MM.1S (cell line): Measurements from ENCODE around the gene TMEM170A.

ENCODE experiments used
- DNase-seq: peaks from one replicate; pipeline ENCODE4 v3.0.0-alpha.2; 2015
- H2AFZ ChIP-seq: fragments of 300-600 bp; sonication (generic); 2 replicates; pipeline ENCODE4 v1.6.0; 2016; ENCODE audit warnings: antibody characterized with exemption, low read length
- H3F3A ChIP-seq: fragments of 300-600 bp; sonication (generic); 2 replicates; pipeline ENCODE4 v1.6.1; 2016; ENCODE audit warnings: mild to moderate bottlenecking, antibody characterized with exemption, low read length, moderate library complexity, mixed read lengths; ENCODE audit not compliant: insufficient read depth
- H3K27ac ChIP-seq: fragments of 300-600 bp; sonication (generic); 2 replicates; pipeline ENCODE4 v1.5.1; 2016; ENCODE audit warnings: mild to moderate bottlenecking, low read length
- H3K27me3 ChIP-seq: fragments of 300-600 bp; sonication (generic); replicated peaks from 2 replicates; pipeline ENCODE4 v1.6.0; 2016; ENCODE audit warnings: low read length; ENCODE audit not compliant: insufficient read depth
- H3K36me3 ChIP-seq: fragments of 300-600 bp; sonication (generic); replicated peaks from 2 replicates; pipeline ENCODE4 v1.6.1; 2016; ENCODE audit warnings: mild to moderate bottlenecking, low read length, mixed read lengths; ENCODE audit not compliant: insufficient read depth
- H3K4me1 ChIP-seq: fragments of 300-600 bp; sonication (generic); 2 replicates; pipeline ENCODE4 v1.6.1; 2016; ENCODE audit warnings: low read length, mixed read lengths
- H3K4me2 ChIP-seq: fragments of 300-600 bp; sonication (generic); 2 replicates; pipeline ENCODE4 v1.6.0; 2016; ENCODE audit warnings: low read depth, low read length
- H3K4me3 ChIP-seq: fragments of 300-600 bp; sonication (generic); 2 replicates; pipeline ENCODE4 v1.5.1; 2016; ENCODE audit warnings: low read length, mixed read lengths
- H3K79me2 ChIP-seq: fragments of 300-600 bp; sonication (generic); 2 replicates; pipeline ENCODE4 v1.6.1; 2016; ENCODE audit warnings: mixed run types, low read length, mixed read lengths
- H3K9ac ChIP-seq: fragments of 300-600 bp; sonication (generic); 2 replicates; pipeline ENCODE4 v1.6.1; 2016; ENCODE audit warnings: low read length, mixed read lengths
- H3K9me2 ChIP-seq: fragments of 300-600 bp; sonication (generic); replicated peaks from 2 replicates; pipeline ENCODE4 v1.6.1; 2016; ENCODE audit warnings: mild to moderate bottlenecking, low read length, mixed read lengths; ENCODE audit not compliant: insufficient read depth
- H3K9me3 ChIP-seq: fragments of 300-600 bp; sonication (generic); replicated peaks from 2 replicates; pipeline ENCODE4 v1.6.1; 2016; ENCODE audit warnings: mild to moderate bottlenecking, low read length, mixed read lengths; ENCODE audit not compliant: insufficient read depth
- H4K20me1 ChIP-seq: fragments of 300-600 bp; sonication (generic); 2 replicates; pipeline ENCODE4 v1.6.1; 2016; ENCODE audit warnings: mild to moderate bottlenecking, low read length, moderate library complexity, mixed read lengths; ENCODE audit not compliant: insufficient read depth
- CTCF ChIP-seq: fragments of 300-600 bp; sonication (generic); IDR thresholded peaks from 2 replicates; pipeline ENCODE4 v1.5.1; 2016; ENCODE audit warnings: antibody characterized with exemption, low read length, mixed read lengths
- EZH2 ChIP-seq: fragments of 300-600 bp; sonication (generic); optimal IDR thresholded peaks from 2 replicates; pipeline ENCODE3; 2017; ENCODE audit warnings: low read depth, mild to moderate bottlenecking, antibody characterized with exemption, low read length, mixed read lengths
- EZH2phosphoT487 ChIP-seq: fragments of 300-600 bp; sonication (generic); IDR thresholded peaks from 2 replicates; pipeline ENCODE4 v1.6.1; 2018; ENCODE audit warnings: antibody characterized with exemption, low read length

The TMEM170A gene

GRCh38 chr16:75464122-75464918 is at the start of gene TMEM170A:
Gene TMEM170A (minus strand): TSS chr16:75464689. CDS start chr16:75464600, 89 bp downstream.
- no peaks in the 10 kb centered on the region for H3F3A ChIP-seq
- H3K4me3 ChIP-seq, result peak within 1 kb of the TSS; percentile 73
- H3K9me3 ChIP-seq, result no peaks in the 10 kb centered on the region
- no peaks in the 10 kb centered on the region for H3K4me1 ChIP-seq
- no peaks in the 10 kb centered on the region for H4K20me1 ChIP-seq
- peak; percentile 93 for DNase-seq
- no peaks in the 10 kb centered on the region for H3K27me3 ChIP-seq
- peak within 1 kb of the TSS; percentile 79 for H3K9ac ChIP-seq
- no peaks in the 10 kb centered on the region for H3K36me3 ChIP-seq
- H2AFZ ChIP-seq, result 0 out of 2 replicates have a peak within 1 kb of the TSS, but pooled peaks have one; percentile 35
- H3K79me2 ChIP-seq, result peaks cover 45% of the 10 kb centered on the region
- peak within 1 kb of the TSS; percentile 70 for H3K27ac ChIP-seq
- no peaks in the 10 kb centered on the region for H3K9me2 ChIP-seq
- TF ChIP-seq EZH2phosphoT487, result no peak
- peak; percentile 97 for TF ChIP-seq CTCF
- peak within 1 kb of the TSS; percentile 43; the same call in 1 of the 2 replicates for H3K4me2 ChIP-seq

- H2AFZ ChIP-seq, result no peak overlapping the region
- no peak overlapping the region for H3K4me2 ChIP-seq
- H3K9me3 ChIP-seq, result no peaks in the 10 kb centered on the region
- H3K27ac ChIP-seq, result no peak overlapping the region
- H3K4me3 ChIP-seq, result no peak overlapping the region
- no peaks in the 10 kb centered on the region for H3F3A ChIP-seq
- no peaks in the 10 kb centered on the region for H3K79me2 ChIP-seq
- no peaks in the 10 kb centered on the region for H3K27me3 ChIP-seq
- no peak overlapping the region for H3K9ac ChIP-seq
- no peak for TF ChIP-seq EZH2
- TF ChIP-seq CTCF, result no peak
- H4K20me1 ChIP-seq, result no peaks in the 10 kb centered on the region
- DNase-seq, result no peak
- H3K9me2 ChIP-seq, result no peaks in the 10 kb centered on the region
- no peaks in the 10 kb centered on the region for H3K36me3 ChIP-seq
- H3K4me1 ChIP-seq, result no peaks in the 10 kb centered on the region
Observed at GRCh38 chr16:75506574-75506973, 42.1 kb upstream of the TMEM170A start.

- no peaks in the 10 kb centered on the region for H4K20me1 ChIP-seq
- no peak overlapping the region for H3K4me2 ChIP-seq
- H3K27ac ChIP-seq, result no peak overlapping the region
- H3K79me2 ChIP-seq, result no peaks in the 10 kb centered on the region
- TF ChIP-seq CTCF (no peak), EZH2 (no peak), EZH2phosphoT487 (no peak)
- H3K9me3 ChIP-seq, result no peaks in the 10 kb centered on the region
- no peaks in the 10 kb centered on the region for H3K27me3 ChIP-seq
- H3K36me3 ChIP-seq, result no peaks in the 10 kb centered on the region
- H2AFZ ChIP-seq, result no peak overlapping the region
- no peak overlapping the region for H3K4me3 ChIP-seq
- no peak for DNase-seq
- no peaks in the 10 kb centered on the region for H3F3A ChIP-seq
- no peaks in the 10 kb centered on the region for H3K9me2 ChIP-seq
- no peak overlapping the region for H3K9ac ChIP-seq
- H3K4me1 ChIP-seq, result no peaks in the 10 kb centered on the region
Observed at GRCh38 chr16:75506107-75506506, 41.6 kb upstream of the TMEM170A start.
